HCEC 1CT (cell line): ENCODE measurements around the gene UBE2D3.
"Not testable (repeated sequence)": the region's sequence is repeated elsewhere in the genome, so short reads cannot be mapped to it uniquely, and the experiment has no call there.

Experiments used
- DNase-seq: peaks from one replicate; pipeline ENCODE4 v3.0.0-alpha.2; 2017

UBE2D3 gene

GRCh38 chr4:102828497-102828808, 1.1 kb upstream of the UBE2D3 start:
- DNase-seq = no peak

DNA sequence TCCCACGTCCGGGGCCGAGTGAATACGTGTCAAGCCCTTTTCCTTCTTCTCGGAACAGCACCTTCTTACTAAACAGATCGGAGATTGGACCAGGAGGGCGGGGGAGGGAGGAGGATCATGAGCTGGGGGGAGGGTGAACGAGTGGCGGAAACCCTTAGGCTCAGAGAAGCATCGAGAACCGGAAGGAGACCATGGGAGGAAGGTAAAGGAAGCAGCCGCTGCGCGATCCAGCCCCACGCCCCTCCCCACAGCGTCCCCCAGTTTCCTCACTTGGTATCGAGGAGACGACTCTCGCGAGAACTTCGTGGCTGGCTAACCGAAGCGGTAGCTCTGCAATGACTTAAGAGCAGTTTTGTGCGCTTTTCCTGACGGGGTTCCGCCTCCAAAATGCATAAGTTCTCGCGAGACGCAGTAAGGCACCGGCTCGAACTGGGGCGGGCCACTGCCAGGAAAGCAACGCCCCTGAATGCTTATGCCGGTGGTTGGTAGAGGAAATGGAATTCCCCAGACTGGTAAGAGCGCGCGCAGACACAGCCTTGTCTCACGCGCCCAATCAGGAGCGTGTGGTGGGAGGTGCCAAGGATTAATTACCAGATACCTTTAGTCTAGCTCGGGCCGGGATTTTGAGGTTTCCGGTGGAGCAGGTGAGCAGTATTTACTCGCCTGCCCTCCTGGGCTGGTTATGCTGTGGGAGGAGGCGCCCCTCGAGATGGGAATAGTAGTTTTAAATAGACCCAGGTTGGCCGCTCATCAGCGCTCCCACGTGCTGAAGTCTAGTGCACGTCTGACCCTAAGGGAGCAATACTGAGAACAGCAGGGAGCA, 534 bp upstream of the UBE2D3 start:
- peak; percentile 95 for DNase-seq

DNA sequence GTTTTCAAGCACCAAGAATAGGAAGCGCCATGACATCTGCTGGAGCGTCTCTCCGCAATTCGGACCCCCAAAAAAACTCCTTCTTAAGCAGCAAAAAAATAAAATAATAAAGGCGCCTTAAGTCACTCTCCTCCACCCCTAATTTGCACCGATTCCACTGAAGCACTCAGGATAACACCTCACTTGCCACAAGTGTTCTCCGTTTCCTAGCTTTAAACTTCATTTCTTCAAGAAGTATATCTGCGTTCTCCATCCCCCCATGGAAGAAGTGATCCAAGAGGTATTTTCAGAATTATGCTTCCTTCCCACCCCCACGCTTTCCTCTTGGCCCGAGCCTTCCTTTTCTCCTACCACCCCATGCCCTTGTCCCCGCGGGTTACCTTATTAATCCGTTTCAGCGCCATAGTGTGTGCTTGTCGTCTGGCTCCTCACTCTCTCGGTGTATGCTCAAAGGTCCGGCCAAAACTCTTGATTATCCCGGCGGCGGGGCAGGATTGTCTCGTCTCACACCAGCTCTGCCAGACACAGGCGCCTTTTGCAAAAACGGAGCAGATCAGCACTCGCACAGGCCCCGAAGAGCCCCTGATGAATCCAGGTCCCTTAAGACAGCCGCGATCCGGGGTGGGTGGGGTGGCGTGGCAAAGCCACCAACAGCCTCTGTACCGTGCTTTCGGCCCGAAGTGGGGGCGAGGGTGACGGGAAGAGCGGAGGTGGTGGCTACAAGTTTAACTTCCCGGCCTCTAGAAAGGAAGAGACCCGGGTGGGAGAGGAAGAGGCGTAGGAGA, 1.1 kb downstream of the UBE2D3 start:
- no peak for DNase-seq

DNA sequence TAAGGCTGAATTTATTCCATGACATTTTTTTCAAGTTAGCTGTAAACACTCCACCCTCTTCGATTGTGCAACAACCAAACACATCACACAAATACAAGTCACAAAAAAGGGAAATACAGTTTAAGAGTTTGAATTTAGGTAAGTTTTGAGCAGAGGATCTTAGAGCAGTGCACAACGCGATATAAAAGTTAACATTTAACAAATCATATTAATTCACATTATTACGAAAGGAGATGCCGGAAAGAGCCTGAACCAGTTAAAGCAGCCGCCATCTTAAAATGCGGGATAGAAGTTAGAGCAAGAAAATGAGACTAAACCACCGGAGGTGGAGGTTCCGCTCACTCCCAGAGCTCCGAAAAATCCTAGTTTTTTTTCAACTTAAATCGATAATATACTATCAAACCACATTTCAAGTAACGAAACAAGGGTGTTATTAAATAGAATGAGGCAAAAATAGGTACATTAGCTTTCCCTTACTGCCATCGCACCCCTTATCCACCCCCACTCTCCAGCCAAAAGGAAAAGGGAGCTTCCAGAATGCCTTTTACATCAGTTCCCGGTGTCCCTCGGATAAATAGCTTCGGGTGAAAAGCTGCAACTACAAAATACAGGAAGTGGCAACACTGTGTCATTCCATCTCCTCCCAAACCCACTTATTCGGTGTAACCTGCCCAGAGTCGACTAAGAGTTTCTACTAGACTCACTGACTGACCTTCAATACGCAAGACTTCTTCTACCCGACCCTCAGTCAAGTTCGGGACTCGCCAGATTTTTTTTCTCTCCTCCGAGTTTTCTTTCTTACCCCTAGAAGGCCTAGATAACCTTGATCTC, 1.9 kb downstream of the UBE2D3 start:
- DNase-seq = peak; percentile 57

DNA sequence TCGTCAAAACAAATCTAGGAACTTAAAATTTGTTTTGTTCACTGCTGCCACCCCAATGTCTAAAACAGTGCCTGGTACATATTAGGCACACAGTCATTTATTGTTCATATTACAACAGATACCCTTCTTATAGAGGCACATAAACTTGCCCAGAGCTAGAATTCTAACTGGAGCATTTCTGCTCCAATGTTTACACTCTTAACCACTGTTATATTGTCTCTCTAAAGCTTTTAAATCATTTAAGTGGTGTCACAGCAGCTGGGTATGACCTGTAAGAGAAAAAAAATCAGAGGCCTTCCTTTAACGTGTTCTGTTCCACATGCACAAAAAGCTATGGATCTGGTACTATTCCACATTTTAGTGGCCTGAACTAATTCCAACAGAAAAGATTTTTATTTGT, 3.0 kb downstream of the UBE2D3 start:
- DNase-seq = no peak

DNA sequence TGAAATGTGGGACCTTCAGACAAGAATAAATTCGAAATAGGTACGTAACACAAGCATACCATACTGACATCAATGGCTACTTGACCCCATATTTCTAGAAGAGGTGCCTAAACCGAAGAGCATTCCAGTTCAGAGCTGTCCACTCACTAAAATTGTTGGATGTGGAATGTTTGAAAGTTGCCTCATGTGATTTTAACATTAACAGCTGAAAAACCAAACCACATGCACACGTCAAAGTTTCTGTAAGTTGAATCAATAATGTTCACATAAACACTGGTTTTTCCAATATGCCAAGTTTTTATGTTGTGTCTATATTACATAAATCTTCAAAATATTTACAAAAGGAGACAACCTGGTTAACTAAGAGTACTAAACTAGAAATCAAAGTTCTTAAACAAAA, 3.5 kb downstream of the UBE2D3 start:
- peak; percentile 17 for DNase-seq

- DNase-seq = no peak
Observed at GRCh38 chr4:102823464-102823863, 3.9 kb downstream of the UBE2D3 start.

DNA sequence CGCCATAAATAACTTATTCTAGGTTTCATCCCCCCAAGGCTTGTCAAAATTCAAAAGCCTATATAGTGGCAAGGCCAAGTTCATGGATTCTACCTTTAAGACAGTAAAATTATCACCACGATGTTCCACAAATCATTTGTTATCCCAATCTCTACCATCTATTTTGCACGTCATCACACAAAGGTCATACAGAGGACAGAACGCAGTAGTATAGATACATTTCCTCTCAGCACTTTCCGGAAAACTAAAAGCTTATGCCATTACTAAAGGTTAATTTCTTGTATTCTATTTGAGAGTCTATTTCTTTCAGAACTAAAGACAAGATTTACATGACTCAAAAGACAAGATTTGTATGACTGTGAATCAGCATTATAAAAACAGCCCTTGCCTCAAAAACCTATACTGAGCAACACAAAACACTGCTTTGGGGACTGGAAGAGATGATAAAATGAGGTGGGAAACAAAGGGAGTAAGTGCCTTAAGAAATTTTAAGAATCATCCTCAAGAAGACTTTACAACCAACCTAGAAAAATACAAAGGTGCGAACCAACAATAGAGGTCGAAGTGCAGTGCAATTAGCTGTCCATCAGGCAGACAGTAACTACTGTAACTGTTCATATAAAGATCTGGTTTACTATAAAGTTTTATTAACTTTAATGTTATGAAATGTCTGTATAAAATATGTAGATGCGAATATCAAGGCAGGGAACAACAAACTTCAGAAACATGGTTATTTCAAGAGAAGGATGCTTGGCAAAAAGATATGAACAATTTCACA, 7.6 kb downstream of the UBE2D3 start:
- no peak for DNase-seq

DNA sequence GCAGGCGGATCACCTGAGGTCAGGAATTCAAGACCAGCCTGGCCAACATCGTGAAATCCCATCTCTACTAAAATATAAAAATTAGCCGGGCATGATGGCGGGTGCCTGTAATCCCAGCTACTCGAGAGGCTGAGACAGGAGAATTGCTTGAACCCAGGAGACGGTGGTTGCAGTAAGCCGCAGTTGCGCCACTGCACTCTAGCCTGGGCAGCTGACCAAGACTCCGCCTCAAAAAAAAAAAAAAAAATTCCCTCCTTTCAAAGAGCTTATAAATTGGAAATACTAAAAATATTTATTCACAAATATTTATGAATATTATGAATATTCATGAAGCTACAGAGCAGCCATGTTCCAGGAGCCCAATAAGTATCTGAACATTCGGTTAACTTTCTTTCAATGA, 8.3 kb downstream of the UBE2D3 start:
- DNase-seq = not testable (repeated sequence)

DNA sequence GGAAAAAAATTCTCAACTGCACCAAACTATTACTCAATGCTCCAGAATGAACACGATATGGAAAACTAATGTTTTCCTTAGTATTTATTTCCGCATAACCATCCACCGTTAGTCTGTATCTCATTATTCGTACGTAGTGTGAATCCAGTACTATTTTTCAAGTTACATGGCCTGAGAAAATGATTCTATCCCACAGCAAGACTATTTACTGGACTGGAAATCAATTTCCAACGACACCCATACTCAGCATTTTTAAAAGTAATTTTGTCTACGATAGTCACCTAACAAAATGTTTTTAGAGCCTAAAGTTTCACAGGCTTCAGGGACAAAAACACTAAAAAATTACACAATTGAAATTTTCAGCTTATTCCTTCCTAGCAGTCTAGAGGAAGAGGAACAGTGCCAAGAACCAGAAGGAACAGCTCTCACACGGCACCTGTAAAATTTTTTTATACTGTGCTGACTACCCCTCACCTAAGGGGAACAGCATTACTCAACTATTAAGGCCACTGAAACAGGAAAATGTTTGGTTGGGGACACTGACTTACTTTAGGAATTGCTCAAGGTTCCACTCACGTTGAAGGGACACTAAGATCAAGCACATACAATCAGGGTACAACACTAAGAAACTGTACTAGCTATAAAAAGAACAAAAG, 9.6 kb downstream of the UBE2D3 start:
- DNase-seq = no peak

DNA sequence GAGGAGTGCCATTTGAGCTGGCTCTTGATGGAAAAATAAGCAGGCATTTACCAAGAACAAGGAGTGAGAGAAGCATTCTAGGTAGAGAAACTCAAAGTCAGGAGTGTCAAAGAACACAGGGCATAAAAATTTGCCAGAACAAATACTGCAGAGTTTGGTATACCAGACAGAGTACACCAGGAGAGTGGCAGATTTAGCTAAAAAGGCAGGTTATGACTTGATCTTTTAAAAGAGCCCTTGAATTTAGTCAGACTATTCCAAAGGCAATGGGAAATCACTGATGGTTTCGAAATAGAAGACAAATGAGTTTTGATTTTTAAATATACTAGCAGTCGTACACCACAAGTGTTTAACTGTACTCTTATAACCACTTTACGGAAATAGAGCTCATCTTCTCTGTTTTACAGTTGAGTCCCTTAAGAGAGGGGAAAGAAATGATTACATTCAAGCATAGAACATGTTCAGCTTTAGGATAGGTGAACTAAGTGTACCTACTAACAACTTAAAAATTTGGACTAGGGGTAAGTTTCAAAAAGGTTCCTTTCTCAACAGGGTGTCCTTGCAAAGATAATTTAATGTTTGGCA, 10.2 kb downstream of the UBE2D3 start:
- no peak for DNase-seq

DNA sequence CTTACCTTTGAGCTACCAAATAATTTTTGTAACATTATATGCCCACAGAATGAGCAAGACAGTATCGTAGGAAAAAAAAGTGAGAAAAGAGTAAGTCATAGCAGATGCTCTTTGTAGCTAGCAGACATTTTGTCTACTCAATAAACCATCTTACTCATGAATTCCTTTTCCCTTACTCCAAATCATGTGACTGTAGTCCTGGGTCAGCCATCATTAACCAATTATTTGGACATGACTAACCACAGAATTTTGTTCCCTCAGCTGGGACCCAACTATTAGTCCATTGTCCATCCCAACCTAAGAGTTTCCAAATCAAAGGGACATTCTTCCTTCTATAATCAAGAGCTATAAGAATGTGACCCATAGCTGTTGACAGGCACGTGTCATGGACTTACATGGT, 11.4 kb downstream of the UBE2D3 start:
- peak; percentile 92 for DNase-seq

GRCh38 chr4:102809691-102810090, 17.7 kb downstream of the UBE2D3 start:
- no peak for DNase-seq

GRCh38 chr4:102809190-102809589, 18.2 kb downstream of the UBE2D3 start:
- no peak for DNase-seq

GRCh38 chr4:102808009-102808408, 19.3 kb downstream of the UBE2D3 start:
- no peak for DNase-seq

- DNase-seq = no peak
Observed at GRCh38 chr4:102807345-102807744, 20.0 kb downstream of the UBE2D3 start.

DNA sequence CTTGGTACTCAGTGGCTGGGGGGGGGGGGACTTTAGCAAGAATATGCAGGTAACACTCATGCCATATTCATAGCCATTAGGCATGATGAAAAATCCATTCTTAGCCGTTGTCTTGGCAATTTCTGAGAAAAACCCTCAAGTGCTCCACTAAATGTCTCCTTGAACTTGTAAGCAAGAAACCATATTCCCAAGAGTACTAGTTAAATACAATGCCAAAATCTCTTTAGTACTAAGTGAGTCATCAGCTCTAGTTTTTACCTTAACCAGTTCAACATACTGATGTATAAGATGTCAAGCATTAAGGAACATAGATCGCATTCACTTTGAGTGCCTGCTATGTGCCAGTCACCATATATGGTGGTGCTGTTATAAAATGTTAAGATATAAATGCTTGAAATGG, 27.5 kb downstream of the UBE2D3 start:
- no peak for DNase-seq

DNA sequence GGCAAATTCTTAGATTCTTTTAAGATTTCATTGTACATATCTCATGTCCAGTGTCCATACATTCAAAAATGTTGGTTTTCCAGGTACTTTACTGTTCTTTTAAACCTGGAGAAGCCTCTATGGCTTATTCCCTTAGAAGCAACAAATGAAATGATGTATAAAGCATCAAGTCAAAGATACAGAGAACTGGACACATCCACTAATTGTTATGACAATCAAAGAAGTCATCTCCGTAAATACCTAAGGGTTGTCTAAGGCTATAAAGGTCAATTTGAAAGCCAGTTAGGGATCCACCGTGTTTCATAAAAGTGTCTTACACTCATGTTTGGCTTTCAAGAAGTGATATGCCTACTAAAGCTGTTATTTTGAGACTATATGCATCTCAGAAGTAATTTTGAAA, 32.4 kb downstream of the UBE2D3 start:
- no peak for DNase-seq

GRCh38 chr4:102792361-102792936, 34.9 kb downstream of the UBE2D3 start:
- DNase-seq = no peak

DNA sequence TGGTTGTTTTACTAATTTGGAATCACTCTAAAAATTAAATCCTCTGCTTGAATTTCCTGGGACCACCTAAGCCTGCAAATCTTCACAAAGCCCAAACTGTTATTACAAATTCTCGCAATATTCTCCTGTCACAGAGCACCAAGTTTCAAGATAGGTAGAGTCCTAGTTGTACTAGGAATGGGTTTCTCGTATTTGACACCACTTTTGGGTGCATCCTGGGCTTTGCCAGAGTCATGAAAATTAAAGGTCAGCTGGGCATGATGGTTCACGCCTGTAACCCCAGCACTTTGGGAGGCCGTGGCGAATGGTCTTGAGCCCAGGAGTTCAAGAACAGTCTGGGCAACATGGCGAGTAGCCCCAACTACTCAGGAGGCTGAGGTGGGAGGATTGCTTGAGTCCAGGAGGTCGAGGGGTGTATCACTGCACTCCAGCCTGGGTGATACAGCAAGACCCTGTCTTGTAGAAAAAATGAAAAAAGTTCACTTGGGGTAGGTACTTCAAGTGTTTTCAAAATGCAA, 36.0 kb downstream of the UBE2D3 start:
- DNase-seq = no peak

DNA sequence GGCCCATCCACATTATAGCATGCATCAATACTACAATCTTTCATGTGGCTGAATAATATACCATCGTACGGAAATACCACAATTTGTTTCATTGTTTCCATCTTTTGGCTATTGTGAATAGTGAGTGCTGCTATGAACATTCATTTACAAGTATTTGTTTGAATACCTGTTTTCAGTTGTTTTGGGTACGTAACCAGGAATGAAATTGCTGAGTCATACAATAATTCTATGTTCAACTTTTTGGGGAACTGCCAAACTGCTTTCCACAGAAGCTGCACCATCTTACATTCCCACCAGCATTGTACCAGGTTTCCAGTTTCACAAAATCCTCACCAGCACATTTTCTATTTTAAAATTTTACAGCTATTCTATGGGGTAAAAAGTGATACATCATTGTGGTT, 38.0 kb downstream of the UBE2D3 start:
- DNase-seq = peak; percentile 19
